Mesothelial cell of epicardium (in vitro differentiated cells): ENCODE data around the gene VGLL4. TPM values are rescaled to one million over a fixed set of nuclear protein-coding genes. Genes with fewer than 3 reads are reported as not detected.
A peak's percentile ranks its signal among the peaks of the same experiment; 100 is the strongest.

Source experiments
- DNase-seq, 2 experiments: peaks; one replicate each; pipeline ENCODE4 v3.0.0; 2021; ENCODE audit warnings: low spot score in 2 of 2; ENCODE audit not compliant: unreplicated experiment in 2 of 2
- H3K27ac Mint-ChIP-seq: 2 replicates; pipeline ENCODE4 v1.8.0; 2021; ENCODE audit warnings: mixed read lengths
- H3K27me3 Mint-ChIP-seq: 2 replicates; pipeline ENCODE4 v1.8.0; 2021; ENCODE audit warnings: low read depth, mixed read lengths
- H3K36me3 Mint-ChIP-seq: 2 replicates; pipeline ENCODE4 v1.8.0; 2021; ENCODE audit warnings: mixed read lengths
- H3K4me1 Mint-ChIP-seq: 2 replicates; pipeline ENCODE4 v1.8.0; 2021; ENCODE audit warnings: mixed read lengths
- H3K4me3 Mint-ChIP-seq: 2 replicates; pipeline ENCODE4 v1.8.0; 2021; ENCODE audit warnings: mild to moderate bottlenecking, moderate library complexity, mixed read lengths
- H3K9me3 Mint-ChIP-seq: 2 replicates; pipeline ENCODE4 v1.8.0; 2021; ENCODE audit warnings: mixed read lengths
- CTCF ChIP-seq: fragments of 200-600 bp; sonication (generic); IDR thresholded peaks from one replicate; pipeline ENCODE4 v1.5.0; 2021; ENCODE audit warnings: antibody characterized with exemption; ENCODE audit not compliant: unreplicated experiment
- total RNA-seq: library from RNA; stranded (reverse); gene quantifications from 3 replicates; pipeline ENCODE4 v1.2.1, GENCODE V29; 2021

VGLL4 gene
- total RNA-seq, 1 donor from 2014 or later = 140 TPM

DNA sequence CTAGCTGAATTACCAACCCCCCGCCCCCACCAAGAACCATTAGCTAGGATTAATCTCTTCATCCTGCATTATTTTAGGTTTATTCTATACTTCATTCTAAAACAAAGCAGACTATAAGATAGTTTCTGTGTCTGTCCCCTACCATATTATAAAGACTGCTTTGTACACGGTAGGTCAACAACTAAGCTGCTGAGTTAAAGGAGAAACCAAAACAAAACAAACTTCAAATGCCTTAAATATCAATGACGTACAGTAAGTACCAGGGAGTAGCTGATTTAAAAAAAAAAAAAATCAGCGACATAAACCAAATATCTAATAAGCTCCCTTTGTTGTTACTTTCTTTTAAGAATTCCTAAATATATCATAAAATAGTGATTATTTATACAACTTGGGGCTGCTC is 7.8 kb upstream of the VGLL4 start:
- no peak overlapping the region for H3K27ac Mint-ChIP-seq
- H3K4me1 Mint-ChIP-seq = peaks cover 14% of the 10 kb centered on the region
- no peak for TF ChIP-seq CTCF

DNA sequence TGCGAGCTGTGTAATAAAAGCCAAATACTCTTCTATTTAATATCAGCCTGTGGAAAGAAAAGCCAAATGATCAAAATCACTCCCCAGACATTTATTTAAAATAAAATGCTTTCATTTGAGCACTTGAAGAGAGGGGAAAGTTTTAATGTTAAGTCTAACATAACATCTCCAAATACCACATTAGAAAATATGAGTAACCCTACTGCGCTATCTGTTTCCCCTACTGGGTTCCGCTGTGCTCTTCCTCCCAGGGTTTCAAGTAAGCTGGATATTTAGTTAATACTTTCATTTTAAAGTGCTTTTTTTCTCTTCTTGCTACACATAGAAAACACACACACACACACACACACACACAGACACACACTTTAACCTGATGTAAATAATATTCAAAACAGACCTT is 6.7 kb upstream of the VGLL4 start:
- Mint-ChIP-seq H3K4me1 (peaks cover 14% of the 10 kb centered on the region), H3K27ac (peak overlapping the region; percentile 16), H3K27me3 (no peaks in the 10 kb centered on the region), H3K9me3 (no peaks in the 10 kb centered on the region), H3K36me3 (no peaks in the 10 kb centered on the region), H3K4me3 (no peak overlapping the region)
- DNase-seq = no peak
- TF ChIP-seq CTCF = no peak

More for the DNA sequence above, 7.8 kb upstream of the VGLL4 start:
- H3K36me3 Mint-ChIP-seq = no peaks in the 10 kb centered on the region
- no peaks in the 10 kb centered on the region for H3K9me3 Mint-ChIP-seq
- no peak overlapping the region for H3K4me3 Mint-ChIP-seq
- no peak for DNase-seq
- H3K27me3 Mint-ChIP-seq = no peaks in the 10 kb centered on the region

DNA sequence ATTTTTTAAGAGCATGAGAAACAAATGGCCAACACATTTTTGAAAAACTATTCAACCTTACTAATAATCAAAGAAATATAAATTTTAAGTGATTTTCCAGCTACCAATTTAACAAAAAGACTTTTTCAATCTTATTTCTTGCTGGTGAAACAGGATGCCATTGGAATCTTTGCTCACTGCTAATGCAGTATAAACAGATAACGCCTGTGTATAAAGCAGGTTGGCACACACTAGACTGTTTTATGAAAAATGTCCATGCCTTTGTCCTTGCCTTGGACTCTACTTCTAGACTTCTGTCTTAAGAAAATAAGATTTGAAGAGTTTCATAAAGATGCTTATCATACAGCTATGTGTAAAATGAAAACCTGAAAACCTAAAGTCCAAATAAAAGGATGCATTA is 5.0 kb upstream of the VGLL4 start:
- H3K27me3 Mint-ChIP-seq = no peaks in the 10 kb centered on the region
- H3K9me3 Mint-ChIP-seq = no peaks in the 10 kb centered on the region
- TF ChIP-seq CTCF = no peak
- peaks cover 18% of the 10 kb centered on the region for H3K4me1 Mint-ChIP-seq
- H3K4me3 Mint-ChIP-seq = no peak overlapping the region
- no peaks in the 10 kb centered on the region for H3K36me3 Mint-ChIP-seq
- peak overlapping the region; percentile 24 for H3K27ac Mint-ChIP-seq
- DNase-seq = no peak

- Mint-ChIP-seq H3K4me3 (peak overlapping the region; percentile 98), H3K4me1 (peaks cover 41% of the 10 kb centered on the region), H3K27me3 (no peaks in the 10 kb centered on the region), H3K36me3 (no peaks in the 10 kb centered on the region), H3K27ac (peak overlapping the region; percentile 98), H3K9me3 (no peaks in the 10 kb centered on the region)
- DNase-seq = no peak
- no peak for TF ChIP-seq CTCF
Measured at GRCh38 chr3:11643201-11643603, 513 bp downstream of the VGLL4 start.

DNA sequence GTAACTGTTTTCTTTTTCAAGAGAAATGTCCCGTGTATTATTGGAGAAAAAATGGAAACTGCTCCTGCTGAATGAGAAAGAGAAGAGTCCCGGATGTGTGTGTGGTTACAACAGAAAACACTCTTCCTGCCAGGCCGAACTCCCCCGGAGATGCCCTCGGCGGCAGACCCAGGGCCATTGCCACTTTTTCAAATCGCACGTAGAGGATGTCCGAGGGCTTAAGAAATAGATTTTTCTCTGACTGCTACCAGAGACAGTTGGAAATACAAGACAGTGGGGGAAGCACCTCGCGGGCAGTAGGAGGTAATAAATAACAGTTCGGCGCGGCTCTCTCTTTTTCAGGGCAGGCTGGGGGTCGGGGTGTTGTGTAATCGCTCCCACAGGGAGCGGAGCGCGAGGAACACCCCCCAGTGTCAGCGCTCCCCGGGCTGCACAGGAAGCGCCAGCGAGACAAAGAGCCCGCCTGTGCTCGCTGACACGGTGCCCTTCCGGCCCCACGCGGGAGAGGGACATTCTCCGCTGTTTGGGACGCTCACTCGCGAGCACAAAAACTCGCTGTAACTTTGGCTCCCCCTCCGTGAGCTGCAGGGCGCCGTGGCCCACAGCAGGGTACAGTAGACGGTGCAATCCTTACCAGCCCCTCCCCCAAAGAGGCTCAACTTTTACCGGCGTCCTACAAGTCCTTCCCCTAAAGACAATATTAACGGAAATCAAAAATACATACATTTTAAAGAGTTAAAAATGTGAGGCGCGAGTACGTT is 1.1 kb downstream of the VGLL4 start:
- peak; percentile 26 to 55 for DNase-seq
- no peaks in the 10 kb centered on the region for H3K36me3 Mint-ChIP-seq
- H3K4me3 Mint-ChIP-seq = peak overlapping the region; percentile 98
- peaks cover 44% of the 10 kb centered on the region for H3K4me1 Mint-ChIP-seq
- no peaks in the 10 kb centered on the region for H3K9me3 Mint-ChIP-seq
- no peaks in the 10 kb centered on the region for H3K27me3 Mint-ChIP-seq
- H3K27ac Mint-ChIP-seq = peak overlapping the region; percentile 98
- no peak for TF ChIP-seq CTCF
